Suppressor macrophage treated with lipopolysaccharide for 1 hour (primary cell): ENCODE measurements around the gene SMAD3.
"Not testable (repeated sequence)": the region's sequence is repeated elsewhere in the genome, so short reads cannot be mapped to it uniquely, and the experiment has no call there.

Source experiments
- DNase-seq, 3 donors: peaks; one replicate each; pipeline ENCODE4 v3.0.0-alpha.2; 2020 to 2022

SMAD3 gene

GRCh38 chr15:67146234-67146633, 80.8 kb downstream of the SMAD3 start:
- no peak for DNase-seq

DNA sequence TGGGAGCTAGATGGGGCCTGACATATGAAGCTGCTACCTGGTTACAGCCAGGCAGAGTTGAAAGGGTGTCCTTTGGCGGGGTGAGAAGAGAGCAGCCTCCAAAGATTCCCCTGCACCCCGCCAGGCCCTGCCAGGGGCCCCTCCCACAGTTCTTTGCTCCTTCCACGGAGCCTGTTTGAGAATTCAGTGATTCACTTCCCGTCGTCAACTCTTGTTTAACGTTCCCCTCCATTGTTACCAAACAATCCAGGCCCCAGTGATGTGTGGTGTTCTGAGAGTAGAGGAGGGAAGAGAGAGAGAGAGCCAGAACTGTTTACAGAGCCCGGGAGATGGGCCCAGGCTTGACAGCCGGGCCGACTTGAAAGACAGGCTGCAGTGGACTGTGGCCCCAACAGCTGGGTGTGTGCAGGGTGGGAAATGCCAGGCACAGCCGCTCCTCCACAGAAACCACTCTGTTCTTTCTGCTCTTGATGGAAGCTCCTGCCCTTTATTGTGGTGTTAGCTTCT, 81.5 kb downstream of the SMAD3 start:
- DNase-seq: peak; percentile 77 to 85 (median 83)

DNA sequence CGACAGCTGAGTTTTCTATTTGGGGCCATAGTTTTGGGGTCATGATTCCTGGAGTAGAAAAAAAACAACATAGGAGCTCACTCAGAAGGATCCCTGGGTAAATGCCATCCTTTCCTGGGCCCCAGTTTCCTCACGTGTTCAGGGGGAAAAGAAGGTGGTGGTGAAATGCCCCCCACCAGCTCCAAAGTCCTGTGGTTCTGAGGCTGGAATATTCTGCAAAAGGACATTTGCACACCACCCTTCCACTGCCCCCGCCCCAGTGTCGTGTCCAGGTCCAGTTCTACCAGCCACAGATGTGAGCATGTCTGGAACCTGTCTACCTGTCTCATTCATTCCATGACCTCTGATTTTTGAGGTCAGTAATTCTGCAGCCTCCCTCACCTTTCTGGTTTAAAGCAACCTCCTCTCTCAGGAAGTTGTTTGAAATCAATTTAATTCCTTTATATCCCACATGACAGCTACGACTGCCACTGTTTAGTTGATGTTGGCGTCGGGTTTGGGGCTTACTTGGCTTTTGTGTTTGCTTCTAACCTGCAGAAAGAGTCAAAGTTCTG, 82.1 kb downstream of the SMAD3 start:
- no peak for DNase-seq

DNA sequence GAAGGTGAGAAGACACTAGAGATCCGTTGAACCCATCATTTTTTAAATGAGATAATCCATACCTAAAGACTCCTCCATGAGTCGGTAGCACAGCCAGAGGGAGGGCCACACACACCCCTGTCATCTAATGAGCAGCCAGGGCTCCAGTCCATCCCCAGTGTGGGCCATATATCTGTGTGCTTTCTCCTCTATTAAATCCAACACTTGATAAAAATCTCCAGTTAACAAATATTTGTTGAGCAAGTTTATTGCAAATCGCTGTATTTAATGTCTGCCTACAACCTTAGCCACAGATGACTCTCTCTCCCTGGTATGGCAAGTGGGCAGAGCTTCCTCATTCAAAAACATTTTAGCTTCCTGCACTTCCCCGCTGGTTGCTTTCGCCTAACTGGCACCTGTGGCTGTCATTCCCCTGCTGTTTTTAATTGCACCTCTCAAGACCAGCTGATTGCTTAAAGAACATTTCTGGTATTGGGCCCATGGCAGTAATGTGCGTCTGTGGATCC, 82.8 kb downstream of the SMAD3 start:
- DNase-seq: peak; percentile 78 to 89 (median 85)

GRCh38 chr15:67149068-67149772, 83.8 kb downstream of the SMAD3 start:
- no peak for DNase-seq

GRCh38 chr15:67149773-67150022, 84.3 kb downstream of the SMAD3 start:
- no peak for DNase-seq

GRCh38 chr15:67150023-67150860, 84.8 kb downstream of the SMAD3 start:
- DNase-seq: peak; percentile 74 to 86 (median 78)

GRCh38 chr15:67152429-67152828, 87.0 kb downstream of the SMAD3 start:
- no peak for DNase-seq

DNA sequence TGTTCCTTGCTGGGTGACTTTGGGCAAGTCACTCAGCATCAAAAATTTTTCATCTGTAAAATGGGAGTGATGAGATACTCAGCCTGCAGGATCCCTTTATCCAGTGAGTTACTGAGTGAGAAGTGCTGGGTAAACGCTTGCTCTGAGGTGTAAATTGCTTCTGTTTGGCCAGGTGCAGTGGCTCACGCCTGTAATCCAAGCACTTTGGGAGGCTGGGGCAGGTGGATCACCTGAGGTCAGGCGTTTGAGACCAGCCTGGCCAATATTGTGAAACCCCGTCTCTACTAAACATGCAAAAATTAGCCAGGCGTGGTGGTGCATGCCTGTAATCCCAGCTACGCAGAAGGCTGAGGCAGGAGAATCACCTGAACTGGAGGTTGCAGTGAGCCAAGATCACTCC, 87.6 kb downstream of the SMAD3 start:
- not testable (repeated sequence) for DNase-seq

GRCh38 chr15:67154249-67154648, 88.8 kb downstream of the SMAD3 start:
- DNase-seq: no peak

DNA sequence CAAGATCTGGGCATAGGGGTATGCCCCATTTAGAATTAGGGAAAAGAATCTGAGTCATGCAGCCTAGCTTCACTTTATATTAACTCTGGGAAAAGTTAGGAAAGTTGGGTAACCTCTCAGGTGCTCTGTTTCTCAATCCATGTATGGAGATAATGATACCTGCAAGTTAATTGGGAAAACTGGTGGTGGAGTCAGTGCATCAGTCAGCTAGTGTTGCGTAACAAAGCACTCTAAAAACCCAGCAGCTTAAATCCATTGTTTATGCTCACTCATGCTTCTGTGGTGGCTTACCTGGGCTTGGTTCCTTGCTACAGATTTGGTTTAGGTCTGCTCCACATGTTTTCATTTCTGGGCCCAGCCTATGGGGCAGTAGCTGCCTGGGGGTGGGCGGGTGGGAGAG, 91.0 kb downstream of the SMAD3 start:
- no peak for DNase-seq

DNA sequence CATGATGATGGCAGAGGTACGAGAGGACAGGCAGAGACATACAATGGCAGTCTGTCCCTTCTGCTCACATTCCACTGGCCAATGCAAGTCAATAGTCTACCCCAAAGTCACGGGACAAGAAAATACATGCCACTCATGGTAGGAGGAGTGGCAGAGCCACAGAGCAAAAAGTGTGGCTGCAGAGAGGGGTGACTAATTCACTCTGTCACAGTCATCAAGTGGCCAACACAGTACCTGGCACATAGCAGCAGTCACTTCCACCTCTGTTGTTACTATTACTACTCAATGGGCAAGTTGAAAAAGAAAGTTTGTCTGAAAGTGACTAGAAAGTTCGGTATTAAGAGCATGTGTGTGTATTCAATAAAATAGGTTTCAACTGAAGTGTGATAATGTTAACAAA, 91.4 kb downstream of the SMAD3 start:
- no peak for DNase-seq

DNA sequence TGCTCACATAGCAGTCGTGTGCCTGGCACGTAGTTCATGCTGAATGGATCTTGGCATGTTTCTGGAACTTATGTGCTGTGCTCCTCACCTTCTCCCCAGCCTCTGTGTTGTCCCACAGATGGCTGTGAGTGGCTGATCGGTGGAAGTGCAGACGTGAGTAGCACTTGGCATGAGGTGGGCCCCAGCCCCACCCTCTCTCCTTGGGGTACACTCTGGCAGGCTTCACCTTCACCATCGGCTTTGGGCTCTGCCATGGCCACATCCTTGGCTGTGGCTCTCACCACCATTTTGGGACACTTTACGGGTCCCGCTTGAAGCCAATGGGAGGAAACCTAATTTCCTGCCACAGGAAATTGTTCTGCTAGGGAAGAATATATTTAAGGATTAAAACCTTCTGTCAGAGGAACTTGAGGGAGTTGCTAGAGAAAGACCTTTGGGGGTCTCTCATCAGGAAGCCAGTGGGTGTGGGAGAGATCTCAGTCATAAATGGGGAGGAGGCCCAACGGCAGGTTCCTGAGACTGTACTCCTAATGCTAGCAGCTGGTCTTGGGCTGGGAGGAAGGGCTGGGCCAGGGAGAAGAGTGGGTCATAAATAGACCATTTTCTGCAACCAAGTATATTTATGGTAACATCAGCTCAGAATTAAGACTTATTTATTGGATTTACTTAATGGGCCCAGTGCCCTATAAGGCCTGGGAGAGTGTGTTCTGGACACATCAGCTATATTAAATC, 92.3 kb downstream of the SMAD3 start:
- DNase-seq: no peak

- no peak for DNase-seq
These were observed 93.0 kb downstream of the SMAD3 start for GRCh38 chr15:67158367-67158766.

- peak; percentile 70 to 75 (median 72) for DNase-seq
These were observed 96.0 kb downstream of the SMAD3 start for GRCh38 chr15:67161412-67161811.

DNA sequence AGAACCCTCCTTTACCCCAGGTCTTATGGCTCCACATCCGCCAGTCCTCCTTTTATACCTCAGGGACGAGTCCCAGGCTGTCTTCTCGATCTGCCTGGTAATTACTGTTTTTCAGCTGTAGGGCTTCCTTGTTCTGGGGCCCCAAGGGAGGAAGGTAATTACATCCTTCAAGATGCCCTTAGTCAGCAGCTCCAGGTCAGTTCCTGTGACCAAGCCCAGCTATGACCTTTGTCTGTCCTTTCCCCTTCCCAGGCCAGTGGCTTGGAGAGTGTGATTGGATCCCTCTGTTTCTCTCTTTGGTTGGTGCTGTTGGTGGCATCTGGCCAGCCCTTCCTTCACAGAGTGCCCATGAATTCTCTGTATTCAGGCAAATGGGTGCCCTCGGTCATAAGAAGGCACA, 96.5 kb downstream of the SMAD3 start:
- DNase-seq: no peak

DNA sequence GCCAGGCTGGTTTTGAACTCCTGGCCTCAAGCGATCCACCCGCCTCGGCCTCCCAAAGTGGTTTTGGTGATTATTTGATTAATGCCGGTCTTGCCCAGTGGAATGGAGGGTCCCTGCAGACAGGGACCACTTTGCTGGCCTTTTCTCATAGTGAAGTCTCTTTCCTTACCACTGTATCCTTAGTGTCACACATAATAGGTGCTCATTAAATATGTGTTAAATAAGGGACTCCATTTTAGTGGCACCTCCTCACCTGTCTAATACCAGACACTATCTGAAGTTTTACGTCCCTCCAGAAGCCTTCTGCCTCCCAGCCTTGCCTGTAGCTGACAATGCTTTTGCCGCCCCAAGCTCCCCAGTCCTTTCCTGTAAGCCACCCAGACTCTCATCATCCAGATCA, 97.8 kb downstream of the SMAD3 start:
- no peak for DNase-seq

- no peak for DNase-seq
These were observed 99.0 kb downstream of the SMAD3 start for GRCh38 chr15:67164401-67164791.

DNA sequence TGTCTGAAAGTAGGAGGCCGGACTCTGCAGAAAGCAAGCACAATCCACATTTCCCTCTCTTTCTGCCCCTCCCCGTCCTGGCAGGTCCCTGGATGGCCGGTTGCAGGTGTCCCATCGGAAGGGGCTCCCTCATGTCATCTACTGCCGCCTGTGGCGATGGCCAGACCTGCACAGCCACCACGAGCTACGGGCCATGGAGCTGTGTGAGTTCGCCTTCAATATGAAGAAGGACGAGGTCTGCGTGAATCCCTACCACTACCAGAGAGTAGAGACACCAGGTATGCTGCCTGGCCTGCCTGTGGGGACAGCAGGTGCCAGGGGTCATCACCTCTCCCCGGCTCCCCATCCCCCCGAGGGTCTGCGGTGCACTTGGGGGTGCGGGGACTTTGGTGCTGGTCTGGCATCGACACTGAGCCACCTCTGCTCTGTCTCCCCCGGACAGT, 99.4 kb downstream of the SMAD3 start:
- no peak for DNase-seq

DNA sequence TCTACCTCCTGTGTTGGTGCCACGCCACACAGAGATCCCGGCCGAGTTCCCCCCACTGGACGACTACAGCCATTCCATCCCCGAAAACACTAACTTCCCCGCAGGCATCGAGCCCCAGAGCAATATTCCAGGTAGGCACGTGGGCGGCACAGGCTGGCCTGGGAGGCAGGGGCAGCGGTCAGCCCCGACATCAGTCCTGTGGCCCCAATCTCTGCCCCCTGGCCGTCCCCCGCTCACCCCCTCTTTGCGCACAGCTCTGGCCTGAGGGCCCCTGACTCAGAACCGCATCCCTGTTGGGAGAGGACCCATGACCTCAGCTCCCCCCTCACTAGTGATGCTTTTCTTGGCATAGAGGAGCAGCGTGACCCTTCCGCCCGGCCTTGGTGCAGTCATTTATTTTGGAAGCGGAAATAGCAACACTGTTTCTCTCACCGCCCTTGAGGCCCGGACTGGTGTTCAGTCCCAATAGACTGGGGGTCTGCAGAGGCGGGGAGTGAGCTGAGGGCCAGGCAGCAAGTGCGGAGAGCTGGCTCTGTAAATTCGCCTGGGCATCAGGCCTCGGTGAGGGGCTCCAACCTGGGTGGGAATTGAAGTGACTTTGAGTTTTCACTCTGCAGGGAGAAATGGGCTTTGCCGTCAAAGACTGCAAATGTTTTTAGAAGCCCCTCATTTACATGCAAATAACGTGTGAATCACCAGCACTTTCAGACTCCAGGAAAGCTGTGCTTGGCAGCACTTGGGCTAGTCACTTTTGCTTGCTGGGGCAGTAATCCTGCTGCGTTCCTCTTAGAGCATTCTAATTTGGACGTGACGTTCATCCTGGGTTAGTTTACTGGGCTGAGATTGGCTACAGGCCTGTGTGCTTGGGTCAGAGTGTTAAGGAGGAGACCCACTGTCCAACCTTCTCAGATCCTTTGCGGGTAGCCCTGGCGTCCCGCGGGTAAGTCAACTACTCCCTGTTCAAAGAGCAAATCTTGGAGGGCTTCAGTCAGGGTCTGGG, 100.2 kb downstream of the SMAD3 start:
- no peak for DNase-seq

GRCh38 chr15:67166280-67167009, 101.0 kb downstream of the SMAD3 start:
- no peak for DNase-seq
